ENCODE results near the gene TSPO2. TPM values are rescaled to one million over a fixed set of nuclear protein-coding genes. Genes with fewer than 3 reads are reported as not detected.
A peak's percentile ranks its signal among the peaks of the same experiment; 100 is the strongest.

The TSPO2 gene
- polyA plus RNA-seq, 1 donor (not counting 4 experiments of a cell fraction or from before 2014, with no cell fraction given), result not detected

GRCh38 chr6:41022294-41022693 is 20.0 kb upstream of the TSPO2 start:
- Histone ChIP-seq H3K27me3 (ENCODE audit: control insufficient read depth, extremely low read depth, insufficient read depth, low read length) (no peaks in the 10 kb centered on the region), H3K4me3 (ENCODE audit: control insufficient read depth in 2 of 3, extremely low read depth in 1 of 3, insufficient read depth in 2 of 3, low read depth in 1 of 3, low read length in 3 of 3) (no peak overlapping the region), H3K27ac (ENCODE audit: control insufficient read depth, insufficient read depth, low read length) (peak overlapping the region; percentile 16), H3K9me1 (ENCODE audit: control insufficient read depth, extremely low read depth, insufficient read depth, low read length) (no peaks in the 10 kb centered on the region), H2AFZ (ENCODE audit: control insufficient read depth, low read length) (no peak overlapping the region), H4K20me1 (ENCODE audit: control insufficient read depth, extremely low read depth, insufficient read depth, low read length) (no peaks in the 10 kb centered on the region), H3K4me2 (ENCODE audit: control insufficient read depth, extremely low read depth, insufficient read depth, low read depth, low read length) (peak overlapping the region; percentile 39), H3K79me2 (ENCODE audit: control insufficient read depth, insufficient read depth, low read length) (no peaks in the 10 kb centered on the region), H3K36me3 (ENCODE audit: control insufficient read depth in 2 of 2, extremely low read depth in 1 of 2, insufficient read depth in 2 of 2, low read length in 2 of 2) (no peaks in the 10 kb centered on the region), H3K4me1 (ENCODE audit: control insufficient read depth, extremely low read depth, insufficient read depth, low read length) (peaks cover 30% of the 10 kb centered on the region), H3K9ac (ENCODE audit: control insufficient read depth, extremely low read depth, insufficient read depth, low read length) (no peak overlapping the region), H3K9me3 (ENCODE audit: control insufficient read depth, low read depth, low read length) (peaks cover 2% of the 10 kb centered on the region)
- no peak for DNase-seq (ENCODE audit: low read depth, low spot score)
- FAIRE-seq, result peak; percentile 78
- no peak for TF ChIP-seq EZH2 (IDR thresholded peaks at IDR 0.05; ENCODE audit: low read length)
- TF ChIP-seq, protein P1, sequence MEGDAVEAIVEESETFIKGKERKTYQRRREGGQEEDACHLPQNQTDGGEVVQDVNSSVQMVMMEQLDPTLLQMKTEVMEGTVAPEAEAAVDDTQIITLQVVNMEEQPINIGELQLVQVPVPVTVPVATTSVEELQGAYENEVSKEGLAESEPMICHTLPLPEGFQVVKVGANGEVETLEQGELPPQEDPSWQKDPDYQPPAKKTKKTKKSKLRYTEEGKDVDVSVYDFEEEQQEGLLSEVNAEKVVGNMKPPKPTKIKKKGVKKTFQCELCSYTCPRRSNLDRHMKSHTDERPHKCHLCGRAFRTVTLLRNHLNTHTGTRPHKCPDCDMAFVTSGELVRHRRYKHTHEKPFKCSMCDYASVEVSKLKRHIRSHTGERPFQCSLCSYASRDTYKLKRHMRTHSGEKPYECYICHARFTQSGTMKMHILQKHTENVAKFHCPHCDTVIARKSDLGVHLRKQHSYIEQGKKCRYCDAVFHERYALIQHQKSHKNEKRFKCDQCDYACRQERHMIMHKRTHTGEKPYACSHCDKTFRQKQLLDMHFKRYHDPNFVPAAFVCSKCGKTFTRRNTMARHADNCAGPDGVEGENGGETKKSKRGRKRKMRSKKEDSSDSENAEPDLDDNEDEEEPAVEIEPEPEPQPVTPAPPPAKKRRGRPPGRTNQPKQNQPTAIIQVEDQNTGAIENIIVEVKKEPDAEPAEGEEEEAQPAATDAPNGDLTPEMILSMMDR (optimal IDR thresholded peaks at IDR 0.05 in 1 of 3, IDR thresholded peaks at IDR 0.05 in 1 of 3, conservative IDR thresholded peaks at IDR 0.05 in 1 of 3; ENCODE audit: extremely low read depth in 1 of 3, insufficient read depth in 2 of 3, low read length in 3 of 3), result no peak
- dilution Hi-C loops (cut with MboI; ENCODE audit: extremely low pct_ligation_motif_present, low sequenced_read_pairs), result no loop called here

GRCh38 chr6:41023114-41023513 is 19.2 kb upstream of the TSPO2 start:
- H3K36me3 ChIP-seq (ENCODE audit: control insufficient read depth in 2 of 2, extremely low read depth in 1 of 2, insufficient read depth in 2 of 2, low read length in 2 of 2), result no peaks in the 10 kb centered on the region
- no peak overlapping the region for H2AFZ ChIP-seq (ENCODE audit: control insufficient read depth, low read length)
- H4K20me1 ChIP-seq (ENCODE audit: control insufficient read depth, extremely low read depth, insufficient read depth, low read length), result no peaks in the 10 kb centered on the region
- no peaks in the 10 kb centered on the region for H3K79me2 ChIP-seq (ENCODE audit: control insufficient read depth, insufficient read depth, low read length)
- H3K27ac ChIP-seq (ENCODE audit: control insufficient read depth, insufficient read depth, low read length), result no peak overlapping the region
- H3K4me2 ChIP-seq (ENCODE audit: control insufficient read depth, extremely low read depth, insufficient read depth, low read depth, low read length), result no peak overlapping the region
- H3K4me1 ChIP-seq (ENCODE audit: control insufficient read depth, extremely low read depth, insufficient read depth, low read length), result peaks cover 39% of the 10 kb centered on the region
- H3K9me1 ChIP-seq (ENCODE audit: control insufficient read depth, extremely low read depth, insufficient read depth, low read length), result no peaks in the 10 kb centered on the region
- FAIRE-seq (no peak), DNase-seq (ENCODE audit: low read depth, low spot score) (no peak)
- H3K9ac ChIP-seq (ENCODE audit: control insufficient read depth, extremely low read depth, insufficient read depth, low read length), result no peak overlapping the region
- no peak for TF ChIP-seq EZH2 (IDR thresholded peaks at IDR 0.05; ENCODE audit: low read length)
- TF ChIP-seq, protein P1 (optimal IDR thresholded peaks at IDR 0.05 in 1 of 3, IDR thresholded peaks at IDR 0.05 in 1 of 3, conservative IDR thresholded peaks at IDR 0.05 in 1 of 3; ENCODE audit: extremely low read depth in 1 of 3, insufficient read depth in 2 of 3, low read length in 3 of 3), result no peak
- no peak overlapping the region for H3K4me3 ChIP-seq (ENCODE audit: control insufficient read depth in 2 of 3, extremely low read depth in 1 of 3, insufficient read depth in 2 of 3, low read depth in 1 of 3, low read length in 3 of 3)
- no peaks in the 10 kb centered on the region for H3K27me3 ChIP-seq (ENCODE audit: control insufficient read depth, extremely low read depth, insufficient read depth, low read length)
- H3K9me3 ChIP-seq (ENCODE audit: control insufficient read depth, low read depth, low read length), result peaks cover 2% of the 10 kb centered on the region
- dilution Hi-C loops (cut with MboI; ENCODE audit: extremely low pct_ligation_motif_present, low sequenced_read_pairs), result no loop called here

Data from keratinocyte (primary cell).